GM18498 (cell line): ENCODE data around the gene DACH1.
"Not testable (repeated sequence)": the region's sequence is repeated elsewhere in the genome, so short reads cannot be mapped to it uniquely, and the experiment has no call there.

Experiments used
- ATAC-seq: cut with Tn5 transposase; IDR thresholded peaks from one replicate; pipeline ENCODE4 v1.9.1; 2021; ENCODE audit warnings: mild to moderate bottlenecking, moderate library complexity; ENCODE audit not compliant: unreplicated experiment

The DACH1 gene

GRCh38 chr13:71867131-71867814, at the start of gene DACH1:
Gene DACH1, minus strand, starts transcription at chr13:71867204.
- peak; percentile 66 for ATAC-seq

- no peak for ATAC-seq
Measured at GRCh38 chr13:71913717-71914116, 46.7 kb upstream of the DACH1 start.

GRCh38 chr13:71912524-71912923, 45.5 kb upstream of the DACH1 start:
- ATAC-seq, result no peak

GRCh38 chr13:71906448-71906847, 39.4 kb upstream of the DACH1 start:
- no peak for ATAC-seq

GRCh38 chr13:71902676-71903075, 35.7 kb upstream of the DACH1 start:
- ATAC-seq, result no peak

- not testable (repeated sequence) for ATAC-seq
Measured at GRCh38 chr13:71893506-71893905, 26.5 kb upstream of the DACH1 start.

- ATAC-seq, result no peak
Measured at GRCh38 chr13:71886880-71887279, 19.9 kb upstream of the DACH1 start.

- no peak for ATAC-seq
Measured at GRCh38 chr13:71882120-71882519, 15.1 kb upstream of the DACH1 start.

- ATAC-seq, result no peak
Measured at GRCh38 chr13:71880753-71881541, 13.9 kb upstream of the DACH1 start.

GRCh38 chr13:71879808-71880344, 12.9 kb upstream of the DACH1 start:
- ATAC-seq, result no peak

- peak; percentile 94 for ATAC-seq
Measured at GRCh38 chr13:71879129-71879535, 12.1 kb upstream of the DACH1 start.

- no peak for ATAC-seq
Measured at GRCh38 chr13:71877256-71877653, 10.3 kb upstream of the DACH1 start.

GRCh38 chr13:71876648-71877255, 9.7 kb upstream of the DACH1 start:
- ATAC-seq, result peak; percentile 41

- ATAC-seq, result no peak
Measured at GRCh38 chr13:71875823-71876222, 8.8 kb upstream of the DACH1 start.

GRCh38 chr13:71874458-71874857, 7.5 kb upstream of the DACH1 start:
- ATAC-seq, result no peak

GRCh38 chr13:71873418-71874247, 6.6 kb upstream of the DACH1 start:
- ATAC-seq, result no peak

GRCh38 chr13:71871844-71872243, 4.8 kb upstream of the DACH1 start:
- ATAC-seq, result no peak

- ATAC-seq, result no peak
Measured at GRCh38 chr13:71871176-71871754, 4.3 kb upstream of the DACH1 start.

- no peak for ATAC-seq
Measured at GRCh38 chr13:71870100-71870499, 3.1 kb upstream of the DACH1 start.

- ATAC-seq, result no peak
Measured at GRCh38 chr13:71869274-71869673, 2.3 kb upstream of the DACH1 start.
